ENCODE measurements around the gene ZNF488. TPM values are rescaled to one million over a fixed set of nuclear protein-coding genes. Genes with fewer than 3 reads are reported as not detected.
"Not testable (repeated sequence)": the region's sequence is repeated elsewhere in the genome, so short reads cannot be mapped to it uniquely, and the experiment has no call there.

ZNF488 gene
- total RNA-seq, 6 experiments from 2014 or later: 0.05 to 0.07 (median 0.07) TPM; not detected in 3

- H3K27me3 Mint-ChIP-seq (ENCODE audit: insufficient read depth): peaks cover 3% of the 10 kb centered on the region; the same call in 1 of the 2 replicates
- no peak for DNase-seq
- TF ChIP-seq, protein P1, sequence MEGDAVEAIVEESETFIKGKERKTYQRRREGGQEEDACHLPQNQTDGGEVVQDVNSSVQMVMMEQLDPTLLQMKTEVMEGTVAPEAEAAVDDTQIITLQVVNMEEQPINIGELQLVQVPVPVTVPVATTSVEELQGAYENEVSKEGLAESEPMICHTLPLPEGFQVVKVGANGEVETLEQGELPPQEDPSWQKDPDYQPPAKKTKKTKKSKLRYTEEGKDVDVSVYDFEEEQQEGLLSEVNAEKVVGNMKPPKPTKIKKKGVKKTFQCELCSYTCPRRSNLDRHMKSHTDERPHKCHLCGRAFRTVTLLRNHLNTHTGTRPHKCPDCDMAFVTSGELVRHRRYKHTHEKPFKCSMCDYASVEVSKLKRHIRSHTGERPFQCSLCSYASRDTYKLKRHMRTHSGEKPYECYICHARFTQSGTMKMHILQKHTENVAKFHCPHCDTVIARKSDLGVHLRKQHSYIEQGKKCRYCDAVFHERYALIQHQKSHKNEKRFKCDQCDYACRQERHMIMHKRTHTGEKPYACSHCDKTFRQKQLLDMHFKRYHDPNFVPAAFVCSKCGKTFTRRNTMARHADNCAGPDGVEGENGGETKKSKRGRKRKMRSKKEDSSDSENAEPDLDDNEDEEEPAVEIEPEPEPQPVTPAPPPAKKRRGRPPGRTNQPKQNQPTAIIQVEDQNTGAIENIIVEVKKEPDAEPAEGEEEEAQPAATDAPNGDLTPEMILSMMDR (IDR thresholded peaks at IDR 0.05): no peak
- peaks cover 35% of the 10 kb centered on the region for H3K4me1 Mint-ChIP-seq (ENCODE audit: low read depth)
- no peak overlapping the region for H3K27ac Mint-ChIP-seq
- no peaks in the 10 kb centered on the region for H3K9me3 Mint-ChIP-seq
- no peak overlapping the region for H3K4me3 Mint-ChIP-seq
- H3K36me3 Mint-ChIP-seq (ENCODE audit: low read depth): no peaks in the 10 kb centered on the region
Measured at GRCh38 chr10:47420305-47421056, 36.4 kb upstream of the ZNF488 start.

- Mint-ChIP-seq H3K27me3 (ENCODE audit: insufficient read depth) (peaks cover 8% of the 10 kb centered on the region), H3K27ac (no peak overlapping the region), H3K4me1 (ENCODE audit: low read depth) (peaks cover 35% of the 10 kb centered on the region), H3K9me3 (no peaks in the 10 kb centered on the region), H3K36me3 (ENCODE audit: low read depth) (no peaks in the 10 kb centered on the region), H3K4me3 (no peak overlapping the region)
- TF ChIP-seq, protein P1 (IDR thresholded peaks at IDR 0.05): no peak
- no peak for DNase-seq
Measured at GRCh38 chr10:47419421-47419820, 35.3 kb upstream of the ZNF488 start.

GRCh38 chr10:47418966-47419365 lies 34.9 kb upstream of the ZNF488 start:
- H3K4me3 Mint-ChIP-seq: no peak overlapping the region
- no peak for DNase-seq
- H3K9me3 Mint-ChIP-seq: no peaks in the 10 kb centered on the region
- no peaks in the 10 kb centered on the region for H3K36me3 Mint-ChIP-seq (ENCODE audit: low read depth)
- TF ChIP-seq, protein P1 (IDR thresholded peaks at IDR 0.05): no peak
- no peak overlapping the region for H3K27ac Mint-ChIP-seq
- H3K27me3 Mint-ChIP-seq (ENCODE audit: insufficient read depth): peaks cover 10% of the 10 kb centered on the region
- peaks cover 30% of the 10 kb centered on the region for H3K4me1 Mint-ChIP-seq (ENCODE audit: low read depth)

DNA sequence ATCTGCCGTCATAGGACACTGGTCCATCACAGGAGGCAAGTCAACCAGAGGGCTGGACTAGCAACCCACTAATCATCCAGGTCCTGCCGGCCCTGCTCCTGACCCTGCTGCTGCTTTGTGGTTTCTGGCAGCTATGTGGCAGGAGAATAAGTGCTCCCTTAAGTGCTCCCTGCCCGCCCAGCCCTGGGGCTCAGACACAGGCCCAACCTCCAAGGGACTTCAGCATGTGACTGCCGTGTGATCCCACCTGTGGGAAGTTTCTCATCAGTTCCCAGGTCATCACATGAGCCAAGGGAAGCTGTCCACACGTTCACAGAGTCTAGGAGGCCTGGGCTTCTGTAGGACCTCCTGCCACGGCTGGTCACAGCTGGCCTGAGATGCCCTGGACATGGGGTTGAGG lies 34.2 kb upstream of the ZNF488 start:
- no peak for DNase-seq
- H3K36me3 Mint-ChIP-seq (ENCODE audit: low read depth): no peaks in the 10 kb centered on the region
- H3K27ac Mint-ChIP-seq: no peak overlapping the region
- TF ChIP-seq, protein P1 (IDR thresholded peaks at IDR 0.05): no peak
- no peaks in the 10 kb centered on the region for H3K9me3 Mint-ChIP-seq
- H3K4me1 Mint-ChIP-seq (ENCODE audit: low read depth): peaks cover 28% of the 10 kb centered on the region
- H3K4me3 Mint-ChIP-seq: no peak overlapping the region
- peaks cover 10% of the 10 kb centered on the region for H3K27me3 Mint-ChIP-seq (ENCODE audit: insufficient read depth)

DNA sequence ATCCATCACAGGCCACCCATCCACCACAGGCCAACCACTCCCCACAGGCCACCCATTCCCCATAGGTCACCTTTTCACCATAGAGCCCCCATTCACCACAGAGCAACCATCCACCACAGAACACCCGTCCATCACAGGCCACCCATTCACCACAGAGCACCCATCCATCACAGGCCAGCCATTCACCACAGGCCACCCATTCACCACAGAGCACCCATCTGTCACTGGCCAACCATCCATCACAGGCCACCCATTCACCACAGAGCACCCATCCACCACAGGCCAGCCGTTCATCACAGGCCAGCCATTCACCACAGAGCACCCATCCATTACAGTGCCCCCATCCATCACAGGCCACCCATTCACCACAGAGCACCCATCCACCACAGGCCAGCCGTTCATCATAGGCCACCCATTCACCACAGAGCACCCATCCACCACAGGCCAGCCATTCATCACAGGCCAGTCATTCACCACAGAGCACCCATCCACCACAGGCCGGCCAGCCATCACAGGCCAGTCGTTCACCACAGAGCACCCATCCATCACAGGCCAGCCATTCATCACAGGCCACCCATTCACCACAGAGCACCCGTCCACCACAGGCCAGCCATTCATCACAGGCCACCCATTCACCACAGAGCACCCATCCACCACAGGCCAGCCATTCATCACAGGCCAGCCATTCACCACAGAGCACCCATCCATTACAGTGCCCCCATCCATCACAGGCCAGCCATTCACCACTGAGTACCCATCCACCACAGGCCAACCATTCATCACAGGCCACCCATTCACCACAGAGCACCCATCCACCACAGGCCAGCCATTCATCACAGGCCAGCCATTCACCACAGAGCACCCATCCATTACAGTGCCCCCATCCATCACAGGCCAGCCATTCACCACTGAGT lies 32.5 kb upstream of the ZNF488 start:
- H3K4me1 Mint-ChIP-seq (ENCODE audit: low read depth): peaks cover 24% of the 10 kb centered on the region
- H3K36me3 Mint-ChIP-seq (ENCODE audit: low read depth); H3K9me3 Mint-ChIP-seq; H3K27me3 Mint-ChIP-seq (ENCODE audit: insufficient read depth); DNase-seq; H3K4me3 Mint-ChIP-seq; H3K27ac Mint-ChIP-seq: not testable (repeated sequence)
